HFF-Myc (cell line): ENCODE data around the gene SERPINF2.
"Not testable (repeated sequence)": the region's sequence is repeated elsewhere in the genome, so short reads cannot be mapped to it uniquely, and the experiment has no call there.

Source experiments
- DNase-seq: peaks from one replicate; pipeline ENCODE4 v3.0.0-alpha.2; 2011; ENCODE audit warnings: low read depth; ENCODE audit errors: extremely low read depth
- H3K4me3 ChIP-seq: replicated peaks from 2 replicates; pipeline ENCODE4 v1.5.1; 2011; ENCODE audit warnings: low read depth, mild to moderate bottlenecking, control low read depth, low read length
- CTCF ChIP-seq: IDR thresholded peaks from 2 replicates; pipeline ENCODE4 v1.5.1; 2012; ENCODE audit warnings: mild to moderate bottlenecking, low read depth, low read length, control low read depth; ENCODE audit errors: missing control alignments

SERPINF2 gene

GRCh38 chr17:1793447-1793806 lies 50.8 kb downstream of the SERPINF2 start:
- TF ChIP-seq CTCF: no peak
- no peak overlapping the region for H3K4me3 ChIP-seq
- DNase-seq: no peak

- H3K4me3 ChIP-seq: no peak overlapping the region
- TF ChIP-seq CTCF: no peak
- no peak for DNase-seq
Observed at GRCh38 chr17:1796800-1797199, 54.1 kb downstream of the SERPINF2 start.

GRCh38 chr17:1797323-1797722 lies 54.7 kb downstream of the SERPINF2 start:
- no peak for TF ChIP-seq CTCF
- no peak for DNase-seq
- H3K4me3 ChIP-seq: no peak overlapping the region

- DNase-seq, H3K4me3 ChIP-seq: not testable (repeated sequence)
Observed at GRCh38 chr17:1797846-1798245, 55.2 kb downstream of the SERPINF2 start.

- no peak for TF ChIP-seq CTCF
Observed at GRCh38 chr17:1800240-1800639, 57.6 kb downstream of the SERPINF2 start.

GRCh38 chr17:1800712-1801111 lies 58.0 kb downstream of the SERPINF2 start:
- no peak for DNase-seq
- H3K4me3 ChIP-seq: no peak overlapping the region
- no peak for TF ChIP-seq CTCF

More at GRCh38 chr17:1800240-1800639, 57.6 kb downstream of the SERPINF2 start:
- DNase-seq: no peak
- H3K4me3 ChIP-seq: no peak overlapping the region

GRCh38 chr17:1802429-1802828 lies 59.8 kb downstream of the SERPINF2 start:
- no peak for TF ChIP-seq CTCF
- no peak overlapping the region for H3K4me3 ChIP-seq
- no peak for DNase-seq
